OCI-LY7 (cell line): ENCODE measurements around the gene ZBTB3.

ENCODE experiments used
- CTCF ChIP-seq: fragments of 200-600 bp; sonication (generic); conservative IDR thresholded peaks from 2 replicates; pipeline ENCODE4 v1.5.1; 2014; ENCODE audit warnings: mild to moderate bottlenecking, antibody characterized with exemption, low read length, moderate library complexity, mixed read lengths
- EZH2phosphoT487 ChIP-seq: fragments of 200-600 bp; sonication (generic); IDR thresholded peaks from 2 replicates; pipeline ENCODE4 v1.6.1; 2018; ENCODE audit warnings: low read depth, borderline replicate concordance, mild to moderate bottlenecking, mixed run types, antibody characterized with exemption, low read length, moderate library complexity, mixed read lengths

DNA sequence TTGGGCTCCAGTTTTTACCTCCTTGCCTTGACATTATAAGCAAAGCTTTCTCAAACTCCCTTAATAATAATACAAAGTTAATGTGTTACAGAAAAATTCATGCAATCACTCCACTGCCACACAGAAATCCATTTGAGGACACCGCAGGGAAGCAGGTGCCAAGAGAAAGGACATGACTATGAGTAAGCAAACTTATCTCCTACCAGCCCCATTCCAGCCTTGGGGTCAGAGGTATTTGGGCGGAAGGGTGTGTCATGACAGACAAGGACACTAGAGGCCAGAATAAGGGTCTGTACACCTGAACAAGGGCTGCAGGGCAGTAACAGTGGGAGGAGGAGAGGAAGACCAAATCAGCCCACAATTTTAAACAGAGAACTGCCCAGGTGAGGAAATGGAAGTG, 40.6 kb downstream of the ZBTB3 start:
- TF ChIP-seq CTCF (no peak), EZH2phosphoT487 (no peak)
